ENCODE measurements around the gene HELZ2. TPM values are rescaled to one million over a fixed set of nuclear protein-coding genes. Genes with fewer than 3 reads are reported as not detected.

Gene HELZ2
- total and polyA plus RNA-seq, 2 donors from 2014 or later = 3.2 to 40.7 TPM

GRCh38 chr20:63525185-63525584 is 48.9 kb downstream of the HELZ2 start:
- H3K4me1 ChIP-seq (ENCODE audit: control insufficient read depth in 2 of 3, insufficient read depth in 2 of 3, low read depth in 1 of 3, low read length in 3 of 3) = peaks cover 0 to 11% (median 0%) of the 10 kb centered on the region in 3 donors
- H3K9ac ChIP-seq (ENCODE audit: low read length in 3 of 3) = no peak overlapping the region
- no peaks in the 10 kb centered on the region for H3K27me3 ChIP-seq (ENCODE audit: control insufficient read depth, insufficient read depth, low read length)
- no peak overlapping the region for H3K4me3 ChIP-seq (ENCODE audit: low read length in 3 of 3)
- DNase-seq (no peak), FAIRE-seq (no peak)
- intact Hi-C loops (cut with DNase I) = no loop called here
- H3K9me3 ChIP-seq (ENCODE audit: control insufficient read depth in 2 of 3, insufficient read depth in 1 of 3, low read length in 3 of 3) = no peaks in the 10 kb centered on the region
- no peak for TF ChIP-seq CTCF (IDR thresholded peaks at IDR 0.05; ENCODE audit: borderline replicate concordance, extremely low read depth, insufficient read depth)
- H3K27ac ChIP-seq (ENCODE audit: low read depth in 2 of 2, low read length in 2 of 2) = no peak overlapping the region
- peaks cover 0 to 7% (median 0%) of the 10 kb centered on the region in 3 donors for H3K36me3 ChIP-seq (ENCODE audit: control insufficient read depth in 2 of 3, insufficient read depth in 3 of 3, low read length in 3 of 3)

Other genes with a start within 250 kb of the HELZ2 start
- gene CHRNA4, start 212.9 kb downstream of the HELZ2 start, total RNA-seq = 0.44 TPM
- 0.67 TPM for gene CHRNA4, start 212.9 kb downstream of the HELZ2 start, polyA plus RNA-seq (ENCODE audit: insufficient read depth, low read depth, low replicate concordance)
- gene KCNQ2, start 101.6 kb downstream of the HELZ2 start, total RNA-seq = 2.2 TPM
- not detected for gene KCNQ2, start 101.6 kb downstream of the HELZ2 start, polyA plus RNA-seq (ENCODE audit: insufficient read depth, low read depth, low replicate concordance)
- gene EEF1A2, start 75.2 kb downstream of the HELZ2 start, total RNA-seq = 18.1 TPM
- gene EEF1A2, start 75.2 kb downstream of the HELZ2 start, polyA plus RNA-seq (ENCODE audit: insufficient read depth, low read depth, low replicate concordance) = 1.5 TPM
- 578 TPM for gene PPDPF, start 53.5 kb downstream of the HELZ2 start, total RNA-seq
- gene PPDPF, start 53.5 kb downstream of the HELZ2 start, polyA plus RNA-seq (ENCODE audit: insufficient read depth, low read depth, low replicate concordance) = 961 TPM
- gene PTK6, start 36.9 kb downstream of the HELZ2 start, total RNA-seq = 1.1 TPM
- gene PTK6, start 36.9 kb downstream of the HELZ2 start, polyA plus RNA-seq (ENCODE audit: insufficient read depth, low read depth, low replicate concordance) = 0.26 TPM
- 0.38 TPM for gene SRMS, start 26.5 kb downstream of the HELZ2 start, total RNA-seq
- gene SRMS, start 26.5 kb downstream of the HELZ2 start, polyA plus RNA-seq (ENCODE audit: insufficient read depth, low read depth, low replicate concordance) = not detected
- 1.6 TPM for gene FNDC11, start 20.1 kb downstream of the HELZ2 start, total RNA-seq
- gene FNDC11, start 20.1 kb downstream of the HELZ2 start, polyA plus RNA-seq (ENCODE audit: insufficient read depth, low read depth, low replicate concordance) = 0.47 TPM
- 13.4 TPM for gene GMEB2, start 52.9 kb upstream of the HELZ2 start, total RNA-seq
- gene GMEB2, start 52.9 kb upstream of the HELZ2 start, polyA plus RNA-seq (ENCODE audit: insufficient read depth, low read depth, low replicate concordance) = 6.1 TPM
- gene STMN3, start 79.2 kb upstream of the HELZ2 start, total RNA-seq = 84.9 TPM
- gene STMN3, start 79.2 kb upstream of the HELZ2 start, polyA plus RNA-seq (ENCODE audit: insufficient read depth, low read depth, low replicate concordance) = 20.6 TPM
- 37.7 TPM for gene RTEL1, start 84.1 kb upstream of the HELZ2 start, total RNA-seq
- 5.3 TPM for gene RTEL1, start 84.1 kb upstream of the HELZ2 start, polyA plus RNA-seq (ENCODE audit: insufficient read depth, low read depth, low replicate concordance)
- gene TNFRSF6B, start 122.4 kb upstream of the HELZ2 start, total RNA-seq = 64.5 TPM
- 2.4 TPM for gene TNFRSF6B, start 122.4 kb upstream of the HELZ2 start, polyA plus RNA-seq (ENCODE audit: insufficient read depth, low read depth, low replicate concordance)
- 71.2 TPM for gene ARFRP1, start 133.7 kb upstream of the HELZ2 start, total RNA-seq
- 60.6 TPM for gene ARFRP1, start 133.7 kb upstream of the HELZ2 start, polyA plus RNA-seq (ENCODE audit: insufficient read depth, low read depth, low replicate concordance)
- 30.5 TPM for gene ZGPAT, start 133.8 kb upstream of the HELZ2 start, total RNA-seq
- gene ZGPAT, start 133.8 kb upstream of the HELZ2 start, polyA plus RNA-seq (ENCODE audit: insufficient read depth, low read depth, low replicate concordance) = 39.6 TPM
- gene LIME1, start 162.4 kb upstream of the HELZ2 start, total RNA-seq = 12.1 TPM
- gene LIME1, start 162.4 kb upstream of the HELZ2 start, polyA plus RNA-seq (ENCODE audit: insufficient read depth, low read depth, low replicate concordance) = 114 TPM
- gene SLC2A4RG, start 165.5 kb upstream of the HELZ2 start, total RNA-seq = 154 TPM
- 171 TPM for gene SLC2A4RG, start 165.5 kb upstream of the HELZ2 start, polyA plus RNA-seq (ENCODE audit: insufficient read depth, low read depth, low replicate concordance)